Stimulated activated memory B cell treated with anti-CD40 and anti-IgM and Interleukin-4, amounts not matched to agents 10 μg/mL and 1 μg/mL and 100 μg/mL, for 72 hours (primary cell): ENCODE results near the gene ZIC5.

ENCODE experiments used
- ATAC-seq: fragments of 150-1000 bp; cut with Tn5 transposase; 2 replicates; pipeline ENCODE4 v1.10.0; 2021
- H3K27ac Mint-ChIP-seq: one replicate; pipeline ENCODE4 v1.8.0; 2022; ENCODE audit warnings: mild to moderate bottlenecking, mixed read lengths
- H3K27me3 Mint-ChIP-seq: one replicate; pipeline ENCODE4 v1.8.0; 2022; ENCODE audit warnings: mixed read lengths
- H3K36me3 Mint-ChIP-seq: one replicate; pipeline ENCODE4 v1.8.0; 2022; ENCODE audit warnings: mixed read lengths
- H3K4me1 Mint-ChIP-seq: one replicate; pipeline ENCODE4 v1.8.0; 2022; ENCODE audit warnings: mixed read lengths
- H3K4me3 Mint-ChIP-seq: one replicate; pipeline ENCODE4 v1.8.0; 2022; ENCODE audit warnings: mild to moderate bottlenecking, moderate library complexity, mixed read lengths
- H3K9me3 Mint-ChIP-seq: one replicate; pipeline ENCODE4 v1.8.0; 2022; ENCODE audit warnings: mixed read lengths

Gene ZIC5

DNA sequence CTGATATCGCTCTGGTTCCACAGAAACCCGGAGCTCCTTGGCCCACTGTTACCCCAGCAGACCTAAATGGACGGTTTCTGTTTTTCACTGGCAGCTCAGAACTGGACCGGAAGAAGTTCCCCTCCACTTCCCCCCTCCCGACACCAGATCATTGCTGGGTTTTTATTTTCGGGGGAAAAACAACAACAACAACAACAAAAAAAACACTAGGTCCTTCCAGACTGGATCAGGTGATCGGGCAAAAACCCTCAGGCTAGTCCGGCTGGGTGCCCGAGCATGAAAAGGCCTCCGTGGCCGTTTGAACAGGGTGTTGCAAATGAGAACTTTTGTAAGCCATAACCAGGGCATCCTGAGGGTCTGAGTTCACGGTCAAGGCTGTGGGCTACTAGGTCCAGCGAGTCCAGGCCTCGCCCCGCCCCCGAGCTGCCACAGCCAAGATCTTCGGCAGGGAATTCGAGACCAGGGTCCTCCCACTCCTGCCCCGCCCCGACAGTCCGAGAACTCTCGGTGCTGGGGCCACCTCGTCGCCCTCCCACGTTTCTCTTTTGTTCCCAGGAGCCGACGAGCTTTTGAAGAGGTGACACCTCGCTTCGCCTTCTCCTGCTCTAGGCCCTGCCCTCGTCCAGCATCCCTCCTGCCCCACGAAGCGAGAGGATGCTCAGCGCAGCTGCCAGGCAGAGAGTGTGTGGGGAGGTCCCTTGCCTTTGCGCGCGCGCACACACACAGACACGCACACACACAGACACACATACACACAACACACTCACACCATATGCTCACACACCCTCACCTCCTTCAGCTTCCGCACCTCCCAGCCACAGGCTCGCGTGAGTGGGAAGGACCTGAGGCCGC is 18.8 kb upstream of the ZIC5 start:
- ATAC-seq, result no peak
- Mint-ChIP-seq H3K27ac (no peak overlapping the region), H3K9me3 (peaks cover 9% of the 10 kb centered on the region), H3K4me3 (no peak overlapping the region), H3K27me3 (peaks cover 99% of the 10 kb centered on the region), H3K4me1 (no peaks in the 10 kb centered on the region), H3K36me3 (no peaks in the 10 kb centered on the region)

DNA sequence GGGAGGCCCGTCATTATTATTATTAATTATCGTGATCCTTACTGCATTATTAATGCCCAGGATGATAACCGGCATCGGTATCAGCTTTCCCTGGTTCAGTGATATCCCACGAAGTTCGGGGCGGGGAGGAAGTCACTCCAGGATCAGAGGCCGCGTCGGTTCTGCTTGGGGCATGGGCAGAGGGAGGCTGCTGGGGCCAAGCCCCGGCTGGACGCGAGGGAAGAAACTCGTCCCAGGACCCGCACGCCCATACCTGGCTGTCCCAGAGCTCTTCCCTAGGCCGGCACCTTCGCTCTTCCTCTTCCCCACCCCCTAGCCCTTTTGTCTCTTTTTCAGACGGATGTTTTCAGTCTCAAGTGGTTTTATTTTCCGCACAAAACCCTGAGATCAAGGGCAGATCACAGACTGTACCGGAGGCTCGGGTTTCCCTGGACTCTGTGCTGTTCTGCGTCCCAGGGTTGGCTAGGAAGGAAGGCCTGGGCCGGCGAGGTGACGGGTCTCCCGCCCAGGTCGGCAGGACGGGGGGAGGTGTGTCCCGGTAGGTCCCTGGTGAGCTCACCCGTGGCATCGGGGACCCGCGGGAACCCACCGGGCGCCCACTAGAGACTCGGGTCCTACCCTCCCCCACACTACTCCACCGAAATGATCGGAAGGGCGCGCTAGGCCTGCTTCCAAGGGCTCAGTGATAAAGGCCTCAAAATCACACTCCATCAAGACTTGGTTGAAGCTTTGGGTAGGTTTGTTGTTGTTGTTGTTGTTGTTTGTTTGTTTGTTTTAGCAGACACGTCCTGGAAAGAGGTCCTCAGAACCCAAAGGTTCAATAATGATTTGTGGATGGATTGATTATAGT is 17.9 kb upstream of the ZIC5 start:
- H3K27ac Mint-ChIP-seq, result no peak overlapping the region
- no peak for ATAC-seq

DNA sequence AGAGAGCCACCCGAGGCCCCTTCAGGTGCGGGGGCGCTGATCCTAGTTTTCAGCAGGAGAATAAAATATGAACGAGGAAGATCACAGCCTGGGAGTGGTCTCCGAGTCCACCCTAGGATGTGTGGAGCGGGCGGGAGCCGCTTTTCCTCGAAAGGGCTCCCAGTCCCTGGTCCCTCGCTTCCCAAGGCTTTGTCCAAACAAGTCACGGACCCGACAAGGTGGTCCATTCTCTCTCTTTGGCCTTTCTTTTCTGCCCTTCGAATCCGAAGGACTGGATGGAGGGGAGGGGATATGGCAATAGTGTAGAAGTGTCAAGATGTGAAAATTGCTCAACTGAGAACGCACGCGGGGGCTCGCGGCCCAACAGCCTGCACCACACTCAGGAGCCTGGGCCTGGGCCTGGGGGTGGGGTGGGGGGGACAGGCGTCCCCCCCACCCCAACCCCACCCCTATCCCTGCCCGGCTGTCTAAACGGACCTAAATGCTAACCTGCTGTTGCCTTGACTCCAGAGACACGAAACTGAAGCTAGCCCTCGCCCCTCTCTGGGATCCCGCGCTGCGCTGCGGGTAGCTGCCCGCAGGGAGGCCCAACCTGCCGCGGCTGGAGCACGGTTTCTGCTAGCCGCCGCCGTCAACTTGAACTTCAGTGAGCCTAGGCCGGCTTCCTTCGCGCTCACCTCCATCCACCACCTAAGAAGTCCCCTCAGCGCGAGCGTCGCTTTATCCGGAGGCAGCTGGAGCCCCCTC is 17.1 kb upstream of the ZIC5 start:
- no peaks in the 10 kb centered on the region for H3K4me1 Mint-ChIP-seq
- H3K36me3 Mint-ChIP-seq, result no peaks in the 10 kb centered on the region
- peaks cover 3% of the 10 kb centered on the region for H3K9me3 Mint-ChIP-seq
- no peak for ATAC-seq
- peaks cover 86% of the 10 kb centered on the region for H3K27me3 Mint-ChIP-seq
- no peak overlapping the region for H3K4me3 Mint-ChIP-seq
- H3K27ac Mint-ChIP-seq, result no peak overlapping the region

More for the DNA sequence above, 17.9 kb upstream of the ZIC5 start:
- H3K9me3 Mint-ChIP-seq, result peaks cover 3% of the 10 kb centered on the region
- H3K4me3 Mint-ChIP-seq, result no peak overlapping the region
- no peaks in the 10 kb centered on the region for H3K36me3 Mint-ChIP-seq
- no peaks in the 10 kb centered on the region for H3K4me1 Mint-ChIP-seq
- peaks cover 91% of the 10 kb centered on the region for H3K27me3 Mint-ChIP-seq

DNA sequence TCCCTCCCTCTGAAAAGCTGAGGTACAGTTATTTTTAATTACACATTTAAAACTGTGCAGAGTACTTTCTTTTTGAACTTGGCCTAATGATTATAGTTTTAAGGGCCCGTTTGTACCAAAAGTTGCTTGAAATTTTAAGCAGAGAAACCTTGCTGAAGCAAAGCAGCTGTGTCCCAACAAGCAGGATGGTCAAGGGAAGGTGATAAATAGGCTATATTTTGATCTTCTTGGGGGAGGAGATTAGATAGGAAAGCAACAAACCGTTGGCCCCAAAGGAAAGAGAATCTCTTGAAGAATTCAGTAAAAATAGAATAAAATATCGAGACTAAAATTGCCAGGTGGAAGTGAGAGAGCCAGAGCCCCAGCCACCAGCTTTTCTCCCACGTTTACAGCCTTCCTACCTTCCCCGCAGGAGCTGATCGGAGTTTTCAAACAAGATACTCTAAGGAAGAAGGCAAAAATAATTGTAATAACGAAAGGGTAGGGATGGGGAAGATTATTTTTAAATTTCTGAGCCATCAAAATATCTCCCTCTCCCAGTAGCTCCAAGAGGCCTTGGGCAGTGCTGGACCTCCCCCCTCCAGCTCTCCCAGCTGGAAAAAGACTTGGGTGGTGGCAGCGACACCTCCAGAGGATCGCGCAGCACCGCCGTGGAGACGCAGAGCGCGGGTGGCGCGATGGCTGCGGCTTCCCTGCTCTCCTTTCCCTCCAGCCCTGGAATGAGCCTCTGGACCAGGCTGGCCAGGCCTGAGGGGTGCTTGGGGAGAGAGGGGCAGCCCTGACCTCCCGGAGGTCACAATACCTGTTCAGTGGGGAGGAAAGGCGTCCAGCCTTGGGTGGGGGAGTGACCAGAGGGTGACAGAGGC is 15.8 kb upstream of the ZIC5 start:
- H3K4me1 Mint-ChIP-seq, result no peaks in the 10 kb centered on the region
- H3K27me3 Mint-ChIP-seq, result peaks cover 78% of the 10 kb centered on the region
- no peaks in the 10 kb centered on the region for H3K36me3 Mint-ChIP-seq
- H3K9me3 Mint-ChIP-seq, result peaks cover 3% of the 10 kb centered on the region
- no peak overlapping the region for H3K4me3 Mint-ChIP-seq
- H3K27ac Mint-ChIP-seq, result no peak overlapping the region
- no peak for ATAC-seq

DNA sequence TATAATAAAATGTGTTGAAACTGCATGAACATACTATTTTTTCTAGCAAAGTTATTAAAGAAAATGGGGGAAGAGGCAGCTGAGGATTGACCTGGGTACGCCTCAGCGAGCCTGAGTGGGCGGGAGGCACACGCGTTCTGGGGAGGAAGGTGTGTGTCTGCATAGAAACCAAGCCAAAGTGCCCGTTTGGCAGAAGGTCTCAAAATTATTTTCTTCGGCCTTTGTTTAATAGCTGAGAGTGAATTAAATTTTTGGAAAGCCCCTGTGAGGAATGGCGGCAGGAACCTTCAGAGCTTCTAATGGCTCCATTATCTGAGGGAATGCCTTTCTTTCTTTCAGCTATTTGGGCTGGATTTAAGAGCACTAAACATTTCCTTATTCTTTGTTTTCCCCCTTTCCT is 15.2 kb upstream of the ZIC5 start:
- Mint-ChIP-seq H3K4me3 (no peak overlapping the region), H3K36me3 (no peaks in the 10 kb centered on the region), H3K27me3 (peaks cover 72% of the 10 kb centered on the region), H3K4me1 (no peaks in the 10 kb centered on the region), H3K27ac (no peak overlapping the region), H3K9me3 (peaks cover 2% of the 10 kb centered on the region)
- no peak for ATAC-seq

DNA sequence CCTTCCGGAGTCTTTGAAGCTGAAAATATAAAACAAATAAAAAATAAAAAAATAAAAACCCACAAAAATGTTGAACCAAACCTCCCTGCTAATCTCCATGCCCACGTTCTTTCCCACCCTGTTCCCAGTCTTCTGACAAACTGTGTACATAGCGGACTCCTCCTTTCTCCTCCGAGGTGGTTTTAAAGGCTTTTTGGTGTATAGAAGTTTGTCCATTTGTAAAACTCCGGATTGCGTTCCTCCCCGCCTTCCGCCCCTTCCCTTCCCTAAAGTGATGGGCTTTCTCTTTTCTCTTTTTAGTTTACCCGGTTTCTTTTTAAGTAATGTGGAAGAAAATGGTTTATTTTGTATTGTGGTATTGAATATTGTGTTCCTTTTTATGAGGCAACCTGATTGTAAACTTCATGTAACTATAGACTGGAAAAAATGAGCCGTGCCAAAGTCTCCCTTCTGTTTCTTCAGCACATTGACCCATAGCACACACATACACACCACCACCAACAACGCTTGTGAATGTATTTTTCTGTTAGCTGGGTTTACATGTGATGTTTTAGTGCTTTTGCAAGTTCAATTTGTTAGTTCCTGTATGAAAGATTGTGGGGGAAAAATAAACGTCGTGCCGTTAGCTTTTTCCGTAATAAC is 14.4 kb upstream of the ZIC5 start:
- Mint-ChIP-seq H3K27ac (no peak overlapping the region), H3K4me1 (no peaks in the 10 kb centered on the region), H3K4me3 (peak overlapping the region; percentile 2), H3K9me3 (no peaks in the 10 kb centered on the region), H3K36me3 (no peaks in the 10 kb centered on the region), H3K27me3 (peaks cover 65% of the 10 kb centered on the region)
- ATAC-seq, result no peak

DNA sequence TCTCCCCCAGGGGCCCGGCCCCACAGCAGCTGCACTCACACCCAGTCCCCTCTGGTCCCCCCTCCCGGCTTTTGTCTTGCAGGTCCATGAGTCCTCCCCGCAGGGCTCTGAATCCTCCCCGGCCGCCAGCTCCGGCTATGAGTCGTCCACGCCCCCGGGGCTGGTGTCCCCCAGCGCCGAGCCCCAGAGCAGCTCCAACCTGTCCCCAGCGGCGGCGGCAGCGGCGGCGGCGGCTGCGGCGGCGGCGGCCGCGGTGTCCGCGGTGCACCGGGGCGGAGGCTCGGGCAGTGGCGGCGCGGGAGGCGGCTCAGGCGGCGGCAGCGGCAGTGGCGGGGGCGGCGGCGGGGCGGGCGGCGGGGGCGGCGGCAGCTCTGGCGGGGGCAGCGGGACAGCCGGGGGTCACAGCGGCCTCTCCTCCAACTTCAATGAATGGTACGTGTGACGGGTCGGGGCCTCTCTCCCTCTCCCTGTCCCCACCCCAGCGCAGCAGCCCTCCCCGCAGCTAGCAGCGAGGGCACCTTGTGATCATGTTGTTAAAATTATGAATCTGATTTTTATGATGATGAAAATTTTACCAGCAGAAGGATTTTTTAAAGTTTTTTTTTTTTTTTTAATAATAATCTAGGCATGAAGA is 13.8 kb upstream of the ZIC5 start:
- no peak overlapping the region for H3K27ac Mint-ChIP-seq
- no peaks in the 10 kb centered on the region for H3K36me3 Mint-ChIP-seq
- peaks cover 58% of the 10 kb centered on the region for H3K27me3 Mint-ChIP-seq
- no peak for ATAC-seq
- no peaks in the 10 kb centered on the region for H3K9me3 Mint-ChIP-seq
- H3K4me3 Mint-ChIP-seq, result no peak overlapping the region
- H3K4me1 Mint-ChIP-seq, result no peaks in the 10 kb centered on the region

DNA sequence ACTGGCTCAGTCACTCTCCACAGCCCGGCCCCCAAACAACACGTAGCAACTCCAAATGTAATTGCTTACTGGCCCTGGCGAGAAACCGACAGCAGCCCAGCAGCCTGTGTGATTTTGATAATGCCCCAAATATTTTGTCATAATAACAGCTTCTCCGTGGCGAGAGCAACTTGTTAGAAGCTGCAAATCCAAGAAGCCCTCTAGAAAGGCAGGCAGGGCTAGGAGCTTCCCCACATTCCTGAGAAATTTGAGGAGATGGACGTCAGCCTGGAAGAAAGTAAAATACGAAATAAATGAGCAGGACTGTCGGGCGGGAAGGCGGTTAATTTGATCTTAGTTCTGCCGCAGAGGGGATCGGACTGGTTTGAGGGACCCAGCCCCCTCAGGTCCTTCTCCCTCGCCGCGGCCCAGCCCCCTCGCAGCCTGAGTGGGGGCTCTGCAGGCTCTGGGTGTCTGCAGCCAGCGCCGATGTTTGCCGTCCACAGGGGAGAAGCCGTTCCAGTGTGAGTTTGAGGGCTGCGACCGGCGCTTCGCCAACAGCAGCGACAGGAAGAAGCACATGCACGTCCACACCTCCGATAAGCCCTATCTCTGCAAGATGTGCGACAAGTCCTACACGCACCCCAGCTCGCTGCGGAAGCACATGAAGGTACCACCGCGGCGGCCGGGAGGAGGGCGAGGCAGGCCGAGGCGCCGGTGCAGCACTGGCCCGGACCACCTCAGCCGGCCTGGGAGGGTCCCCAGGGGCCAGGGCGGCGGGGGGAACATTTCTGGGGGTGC is 13.1 kb upstream of the ZIC5 start:
- no peak overlapping the region for H3K27ac Mint-ChIP-seq
- H3K9me3 Mint-ChIP-seq, result no peaks in the 10 kb centered on the region
- peak overlapping the region; percentile 23 for H3K4me3 Mint-ChIP-seq
- H3K4me1 Mint-ChIP-seq, result no peaks in the 10 kb centered on the region
- ATAC-seq, result no peak
- peaks cover 55% of the 10 kb centered on the region for H3K27me3 Mint-ChIP-seq
- no peaks in the 10 kb centered on the region for H3K36me3 Mint-ChIP-seq

DNA sequence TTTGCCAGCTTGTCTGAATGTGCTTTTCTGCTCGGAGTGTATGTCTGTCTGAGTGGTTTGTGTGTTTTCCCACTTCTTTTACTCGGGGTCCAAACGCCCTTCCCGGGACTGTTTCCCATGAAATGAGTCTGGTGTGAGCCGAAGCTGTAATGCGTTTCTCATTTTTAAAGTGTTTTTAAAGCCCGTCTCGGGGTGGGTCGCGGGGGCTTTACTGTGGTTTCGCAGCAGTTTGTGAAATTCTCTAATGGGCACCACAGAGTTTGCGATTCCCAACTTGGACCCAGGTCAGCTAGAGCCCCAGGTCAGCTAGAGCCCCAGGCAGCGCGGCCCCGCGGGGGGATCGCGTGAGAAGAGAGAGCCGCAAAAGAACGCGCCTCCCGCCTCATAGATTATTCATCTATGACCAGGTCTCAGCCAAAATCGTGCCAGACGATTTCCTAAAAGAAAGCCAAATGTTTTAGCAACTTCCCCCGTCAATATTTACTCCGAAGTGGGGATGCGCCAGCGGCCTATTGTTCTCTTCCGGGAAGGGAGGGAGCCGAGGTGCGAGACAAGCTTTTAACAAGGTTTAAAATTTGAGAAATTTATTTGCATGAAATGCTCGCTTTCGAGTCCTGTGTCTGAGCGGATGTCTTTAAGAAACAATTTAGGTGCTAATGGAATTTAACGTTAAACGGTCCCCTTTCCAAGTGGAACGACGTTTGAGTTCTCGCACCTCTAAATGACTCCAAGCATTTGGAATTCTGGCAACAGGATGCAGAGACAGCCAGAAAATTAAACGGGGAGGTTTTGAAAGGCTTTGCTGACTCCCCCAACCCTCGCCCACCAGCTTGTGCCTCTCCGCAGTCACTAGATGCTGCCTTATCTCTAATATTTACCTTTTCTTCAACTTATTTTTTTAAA is 12.2 kb upstream of the ZIC5 start:
- Mint-ChIP-seq H3K36me3 (no peaks in the 10 kb centered on the region), H3K9me3 (no peaks in the 10 kb centered on the region), H3K4me3 (no peak overlapping the region), H3K27ac (no peak overlapping the region), H3K4me1 (no peaks in the 10 kb centered on the region), H3K27me3 (peaks cover 55% of the 10 kb centered on the region)
- no peak for ATAC-seq

DNA sequence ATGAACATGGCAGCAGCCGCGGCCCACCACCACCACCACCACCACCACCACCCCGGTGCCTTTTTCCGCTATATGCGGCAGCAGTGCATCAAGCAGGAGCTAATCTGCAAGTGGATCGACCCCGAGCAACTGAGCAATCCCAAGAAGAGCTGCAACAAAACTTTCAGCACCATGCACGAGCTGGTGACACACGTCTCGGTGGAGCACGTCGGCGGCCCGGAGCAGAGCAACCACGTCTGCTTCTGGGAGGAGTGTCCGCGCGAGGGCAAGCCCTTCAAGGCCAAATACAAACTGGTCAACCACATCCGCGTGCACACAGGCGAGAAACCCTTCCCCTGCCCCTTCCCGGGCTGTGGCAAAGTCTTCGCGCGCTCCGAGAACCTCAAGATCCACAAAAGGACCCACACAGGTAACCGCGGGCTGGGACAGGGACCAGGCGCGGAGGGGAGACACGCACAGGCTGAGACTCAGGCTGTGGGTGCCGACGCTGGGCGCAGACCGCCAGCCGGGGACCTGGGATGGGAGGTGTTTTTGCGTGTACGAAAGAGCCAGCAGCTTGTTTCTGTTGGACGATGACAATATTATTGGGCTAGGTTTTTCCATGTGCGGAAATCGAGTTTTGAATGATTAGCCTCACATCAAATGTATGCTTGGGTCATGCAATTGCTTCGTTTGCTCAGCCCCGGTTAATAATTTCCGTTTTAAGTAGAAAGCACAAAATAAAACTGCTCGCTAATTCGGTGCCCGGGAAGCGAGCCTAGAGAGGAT is 11.3 kb upstream of the ZIC5 start:
- H3K9me3 Mint-ChIP-seq, result no peaks in the 10 kb centered on the region
- no peak for ATAC-seq
- peaks cover 55% of the 10 kb centered on the region for H3K27me3 Mint-ChIP-seq
- no peaks in the 10 kb centered on the region for H3K36me3 Mint-ChIP-seq
- H3K4me1 Mint-ChIP-seq, result no peaks in the 10 kb centered on the region
- H3K27ac Mint-ChIP-seq, result no peak overlapping the region
- no peak overlapping the region for H3K4me3 Mint-ChIP-seq

DNA sequence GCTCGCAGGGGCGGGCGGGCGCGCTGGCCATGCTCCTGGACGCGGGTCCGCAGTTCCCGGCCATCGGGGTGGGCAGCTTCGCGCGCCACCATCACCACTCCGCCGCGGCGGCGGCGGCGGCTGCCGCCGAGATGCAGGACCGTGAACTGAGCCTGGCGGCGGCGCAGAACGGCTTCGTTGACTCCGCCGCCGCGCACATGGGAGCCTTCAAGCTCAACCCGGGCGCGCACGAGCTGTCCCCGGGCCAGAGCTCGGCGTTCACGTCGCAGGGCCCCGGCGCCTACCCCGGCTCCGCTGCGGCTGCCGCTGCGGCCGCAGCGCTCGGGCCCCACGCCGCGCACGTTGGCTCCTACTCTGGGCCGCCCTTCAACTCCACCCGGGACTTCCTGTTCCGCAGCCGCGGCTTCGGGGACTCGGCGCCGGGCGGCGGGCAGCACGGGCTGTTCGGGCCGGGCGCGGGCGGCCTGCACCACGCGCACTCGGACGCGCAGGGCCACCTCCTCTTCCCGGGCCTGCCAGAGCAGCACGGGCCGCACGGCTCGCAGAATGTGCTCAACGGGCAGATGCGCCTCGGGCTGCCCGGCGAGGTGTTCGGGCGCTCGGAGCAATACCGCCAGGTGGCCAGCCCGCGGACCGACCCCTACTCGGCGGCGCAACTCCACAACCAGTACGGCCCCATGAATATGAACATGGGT is 10.6 kb upstream of the ZIC5 start:
- Mint-ChIP-seq H3K4me1 (no peaks in the 10 kb centered on the region), H3K4me3 (no peak overlapping the region), H3K9me3 (no peaks in the 10 kb centered on the region), H3K27me3 (peaks cover 55% of the 10 kb centered on the region), H3K27ac (no peak overlapping the region), H3K36me3 (no peaks in the 10 kb centered on the region)
- ATAC-seq, result no peak

DNA sequence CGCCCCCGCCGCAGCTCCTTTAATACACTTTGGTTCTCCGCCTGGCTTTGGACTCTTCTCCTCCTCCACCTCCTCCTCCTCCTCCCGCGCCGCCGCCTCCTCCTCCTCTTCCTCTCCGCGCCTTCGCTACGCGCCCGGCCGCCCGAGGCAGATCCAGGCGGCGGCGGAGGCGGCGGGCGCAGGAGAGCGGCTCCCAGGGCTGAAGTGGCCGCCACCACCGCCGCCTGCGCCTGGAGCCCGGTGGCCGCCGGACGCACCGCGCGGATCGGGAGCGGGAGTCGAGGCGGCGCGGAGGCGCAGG is 10.1 kb upstream of the ZIC5 start, which contains the start of gene ZIC2:
TSS of gene ZIC2 (plus strand) at position 50 of the 301 bp plus-strand sequence. CDS start 281 bp downstream, outside the sequence.
- H3K36me3 Mint-ChIP-seq, result no peaks in the 10 kb centered on the region
- peaks cover 55% of the 10 kb centered on the region for H3K27me3 Mint-ChIP-seq
- peak within 1 kb of the TSS; percentile 63 for H3K4me3 Mint-ChIP-seq
- H3K27ac Mint-ChIP-seq, result no peak within 1 kb of the TSS
- H3K9me3 Mint-ChIP-seq, result no peaks in the 10 kb centered on the region
- no peak for ATAC-seq
- H3K4me1 Mint-ChIP-seq, result no peaks in the 10 kb centered on the region
